WTC11 (cell line): Measurements from ENCODE around the gene FH. TPM values are rescaled to one million over a fixed set of nuclear protein-coding genes. Genes with fewer than 3 reads are reported as not detected.
A peak's percentile ranks its signal among the peaks of the same experiment; 100 is the strongest.

Experiments used
- ATAC-seq: fragments of 200-7000 bp; cut with Tn5 transposase; 2 replicates; pipeline ENCODE4 v1.10.0; 2021; ENCODE audit warnings: mild to moderate bottlenecking, moderate library complexity
- CTCF ChIA-PET: fragments of 300-600 bp; sonication (Branson Sonifier 250); formaldehyde crosslinking; loops from one replicate; lab custom pipeline; 2021; ENCODE audit warnings: antibody characterized with exemption; lab: Charles Lee
- POLR2A ChIA-PET: fragments of 350-600 bp; sonication (Branson Sonifier 250); formaldehyde crosslinking; loops from one replicate; lab custom pipeline; 2021; ENCODE audit warnings: antibody characterized with exemption; lab: Charles Lee
- DNase-seq: peaks from one replicate; pipeline ENCODE4 v3.0.0; 2021; ENCODE audit warnings: low spot score
- H3K27ac Mint-ChIP-seq: 2 replicates; pipeline ENCODE4 v1.8.0; 2021; ENCODE audit warnings: mixed read lengths
- H3K27me3 Mint-ChIP-seq: 2 replicates; pipeline ENCODE4 v1.8.0; 2021; ENCODE audit warnings: low read depth, mild to moderate bottlenecking, moderate library complexity, mixed read lengths
- H3K36me3 Mint-ChIP-seq: 2 replicates; pipeline ENCODE4 v1.8.0; 2021; ENCODE audit warnings: mixed read lengths
- H3K4me1 Mint-ChIP-seq: 2 replicates; pipeline ENCODE4 v1.8.0; 2022; ENCODE audit warnings: mixed read lengths
- H3K4me3 Mint-ChIP-seq: 2 replicates; pipeline ENCODE4 v1.8.0; 2021; ENCODE audit warnings: mild to moderate bottlenecking, moderate library complexity, mixed read lengths
- H3K9me3 Mint-ChIP-seq: 2 replicates; pipeline ENCODE4 v1.8.0; 2021; ENCODE audit warnings: mixed read lengths
- CREM ChIP-seq: sonication (generic); formaldehyde crosslinking; IDR thresholded peaks from 2 replicates; pipeline ENCODE4 v1.8.1; 2022; ENCODE audit warnings: mild to moderate bottlenecking, missing genetic modification reagents, moderate library complexity
- ETV6 ChIP-seq: sonication (generic); formaldehyde crosslinking; IDR thresholded peaks from 2 replicates; pipeline ENCODE4 v1.8.1; 2022; ENCODE audit warnings: mild to moderate bottlenecking, missing genetic modification reagents
- FOXJ3 ChIP-seq: sonication (generic); formaldehyde crosslinking; IDR thresholded peaks from 2 replicates; pipeline ENCODE4 v1.9.0; 2021; ENCODE audit warnings: missing genetic modification reagents, mild to moderate bottlenecking, borderline replicate concordance
- FOXK1 ChIP-seq: sonication (generic); formaldehyde crosslinking; IDR thresholded peaks from 2 replicates; pipeline ENCODE4 v1.8.0; 2022; ENCODE audit warnings: mild to moderate bottlenecking, moderate library complexity, missing genetic modification reagents
- GABPB1 ChIP-seq: sonication (generic); formaldehyde crosslinking; IDR thresholded peaks from 2 replicates; pipeline ENCODE4 v1.8.1; 2023; ENCODE audit warnings: mild to moderate bottlenecking, missing genetic modification reagents
- JAZF1 ChIP-seq: fragments of 250-450 bp; sonication (Bioruptor Pico); IDR thresholded peaks from 2 replicates; pipeline ENCODE4 v1.9.0; 2021; ENCODE audit warnings: moderate library complexity, mild to moderate bottlenecking, inconsistent platforms
- MYBL2 ChIP-seq: sonication (generic); formaldehyde crosslinking; IDR thresholded peaks from 2 replicates; pipeline ENCODE4 v1.8.1; 2023; ENCODE audit warnings: mild to moderate bottlenecking, moderate library complexity, missing genetic modification reagents
- RORB ChIP-seq: fragments of 250-450 bp; sonication (Bioruptor Pico); IDR thresholded peaks from 2 replicates; pipeline ENCODE4 v1.9.0; 2021; ENCODE audit warnings: mild to moderate bottlenecking
- SP1 ChIP-seq: sonication (generic); formaldehyde crosslinking; conservative IDR thresholded peaks from 2 replicates; pipeline ENCODE4 v1.8.1; 2022; ENCODE audit warnings: missing genetic modification reagents
- TEAD1 ChIP-seq: sonication (generic); formaldehyde crosslinking; IDR thresholded peaks from 2 replicates; pipeline ENCODE4 v1.8.0; 2022; ENCODE audit warnings: mild to moderate bottlenecking, missing genetic modification reagents
- ZNF138 ChIP-seq: sonication (generic); formaldehyde crosslinking; conservative IDR thresholded peaks from 2 replicates; pipeline ENCODE4 v1.8.1; 2022; ENCODE audit warnings: mild to moderate bottlenecking, moderate library complexity, missing genetic modification reagents
- ZNF671 ChIP-seq: fragments of 250-450 bp; sonication (Bioruptor Pico); IDR thresholded peaks from 2 replicates; pipeline ENCODE4 v1.8.0; 2021; ENCODE audit warnings: mild to moderate bottlenecking
- total RNA-seq: library from RNA; stranded (reverse); gene quantifications from 3 replicates; pipeline ENCODE4 v1.2.3, GENCODE V29; 2021
- TF ChIP-seq, protein P1 (sequence below): fragments of 250-450 bp; sonication (Bioruptor Pico); conservative IDR thresholded peaks from 2 replicates; pipeline ENCODE4 v1.9.0; 2021; ENCODE audit warnings: mild to moderate bottlenecking
- TF ChIP-seq, protein P2 (sequence below): fragments of 250-450 bp; sonication (Bioruptor Pico); IDR thresholded peaks from 2 replicates; pipeline ENCODE4 v1.9.0; 2021; ENCODE audit warnings: mild to moderate bottlenecking
- TF ChIP-seq, protein P3 (sequence below): sonication (generic); formaldehyde crosslinking; IDR thresholded peaks from 2 replicates; pipeline ENCODE4 v1.8.0; 2022; ENCODE audit warnings: mild to moderate bottlenecking, missing genetic modification reagents
- TF ChIP-seq, protein P4 (sequence below): fragments of 250-450 bp; sonication (Bioruptor Pico); IDR thresholded peaks from 2 replicates; pipeline ENCODE4 v1.9.0; 2021; ENCODE audit warnings: mild to moderate bottlenecking
- TF ChIP-seq, protein P5 (sequence below): sonication (generic); formaldehyde crosslinking; IDR thresholded peaks from 2 replicates; pipeline ENCODE4 v1.8.1; 2023; ENCODE audit warnings: mild to moderate bottlenecking, missing genetic modification reagents, moderate library complexity
- TF ChIP-seq, protein P6 (sequence below): sonication (generic); formaldehyde crosslinking; IDR thresholded peaks from 2 replicates; pipeline ENCODE4 v1.8.1; 2023; ENCODE audit warnings: mild to moderate bottlenecking, moderate library complexity, missing genetic modification reagents

Gene FH
- total RNA-seq, 1 experiment from 2014 or later = 77.4 TPM

DNA sequence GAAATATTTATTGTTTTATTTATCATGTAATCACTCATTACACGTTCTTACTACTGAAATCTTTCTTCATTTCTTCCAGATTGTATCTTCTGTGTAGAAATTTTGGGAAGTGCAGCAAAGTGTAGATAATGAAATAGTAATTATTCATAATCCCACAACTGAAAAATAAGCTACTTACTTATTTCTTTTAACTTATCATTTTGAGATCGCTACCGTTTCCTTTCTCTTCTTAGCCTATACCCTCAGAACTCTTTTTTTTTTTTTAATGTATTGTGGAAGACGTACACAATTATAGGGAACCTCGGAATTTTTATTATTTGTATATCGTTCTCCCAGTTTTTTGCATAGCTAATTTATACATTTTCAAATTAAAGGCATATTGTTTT, 518 bp upstream of the FH start:
- H3K27me3 Mint-ChIP-seq = peaks cover 9% of the 10 kb centered on the region
- H3K9me3 Mint-ChIP-seq = no peaks in the 10 kb centered on the region
- no peak overlapping the region for H3K4me3 Mint-ChIP-seq
- TF ChIP-seq, protein P1, sequence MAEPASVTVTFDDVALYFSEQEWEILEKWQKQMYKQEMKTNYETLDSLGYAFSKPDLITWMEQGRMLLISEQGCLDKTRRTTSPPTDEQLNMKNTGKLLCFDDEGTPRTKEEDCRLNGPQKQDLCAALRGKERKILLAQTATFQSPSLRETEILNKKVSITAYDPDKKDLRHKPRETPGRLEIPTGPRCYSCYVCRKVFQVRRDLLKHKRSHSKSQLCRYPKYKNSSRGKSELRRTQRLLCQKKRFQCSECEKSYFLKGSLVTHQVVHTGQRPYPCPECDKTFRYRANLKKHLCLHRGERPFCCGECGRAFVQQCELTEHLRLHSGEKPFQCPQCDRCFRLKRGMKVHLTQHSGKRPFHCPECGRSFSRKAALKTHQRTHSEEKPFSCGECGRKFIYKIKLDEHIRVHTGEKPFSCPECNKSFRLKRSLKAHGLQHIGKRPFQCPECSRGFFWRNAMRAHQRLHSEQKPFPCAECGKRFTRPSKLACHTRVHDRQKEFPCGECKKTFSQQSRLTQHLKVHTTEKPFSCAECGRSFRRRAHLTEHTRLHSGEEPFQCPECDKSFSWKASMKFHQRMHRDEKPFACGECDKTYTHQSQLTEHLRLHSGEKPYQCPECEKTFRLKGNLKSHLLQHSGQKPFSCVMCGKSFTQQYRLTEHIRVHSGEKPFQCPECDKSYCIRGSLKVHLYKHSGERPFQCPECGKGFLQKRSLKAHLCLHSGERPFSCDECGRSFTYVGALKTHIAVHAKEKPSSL (CRISPR knock-in tag) = no peak
- DNase-seq (no peak), ATAC-seq (no peak)
- no peak overlapping the region for H3K27ac Mint-ChIP-seq
- ChIA-PET CTCF (no interaction called here), POLR2A (no interaction called here)
- H3K4me1 Mint-ChIP-seq = peaks cover 8% of the 10 kb centered on the region
- peaks cover 11% of the 10 kb centered on the region for H3K36me3 Mint-ChIP-seq

DNA sequence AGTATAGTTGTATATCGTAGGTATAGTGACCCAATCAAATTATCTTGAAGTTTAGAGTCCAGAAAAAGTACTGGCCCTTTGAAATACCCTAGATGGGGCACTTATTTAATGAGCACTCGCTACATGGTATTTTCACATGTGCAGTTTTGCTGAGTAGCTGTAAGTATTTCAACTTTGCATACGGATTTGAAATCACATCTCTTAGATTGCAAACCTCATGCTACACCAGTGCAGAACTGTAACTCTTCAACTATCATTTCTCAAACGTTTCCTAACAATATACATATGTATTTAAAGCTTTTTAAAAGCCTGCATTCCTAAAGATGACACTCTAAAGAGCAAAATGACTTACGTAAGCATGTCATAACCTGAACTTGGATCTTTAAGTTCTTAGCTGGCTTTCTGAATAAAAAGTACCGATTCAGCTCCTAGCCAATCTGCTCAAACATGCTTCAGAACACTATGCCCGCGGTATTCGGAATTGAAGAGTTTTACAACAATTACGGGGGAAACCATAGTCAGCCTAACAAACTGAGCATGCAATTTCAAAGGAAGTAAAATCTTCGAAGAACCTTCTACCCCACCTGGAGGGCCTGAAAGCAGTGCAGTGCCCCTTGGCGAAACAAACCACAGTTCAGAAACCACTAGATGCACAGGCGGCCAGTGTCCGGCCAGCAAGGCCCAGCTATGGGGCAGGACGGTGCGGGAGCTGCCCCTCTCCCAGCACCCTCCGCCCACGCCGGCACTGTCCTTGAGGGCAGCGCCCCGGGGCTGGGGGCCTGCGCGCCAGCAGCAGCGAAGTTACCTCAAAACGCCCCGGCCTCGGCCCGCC, 863 bp downstream of the FH start:
- peaks cover 8% of the 10 kb centered on the region for H3K4me1 Mint-ChIP-seq
- peaks cover 9% of the 10 kb centered on the region for H3K27me3 Mint-ChIP-seq
- no peak overlapping the region for H3K27ac Mint-ChIP-seq
- DNase-seq (no peak), ATAC-seq (no peak; the same call in 1 of the 2 replicates)
- no peak overlapping the region; the same call in 1 of the 2 replicates for H3K4me3 Mint-ChIP-seq
- H3K9me3 Mint-ChIP-seq = no peaks in the 10 kb centered on the region
- CTCF ChIA-PET = no interaction called here
- H3K36me3 Mint-ChIP-seq = peaks cover 15% of the 10 kb centered on the region
- TF ChIP-seq RORB (CRISPR knock-in tag) = no peak
- TF ChIP-seq JAZF1 (CRISPR knock-in tag) = no peak
- no peak for TF ChIP-seq FOXJ3 (CRISPR knock-in tag)
- TF ChIP-seq, protein P2, sequence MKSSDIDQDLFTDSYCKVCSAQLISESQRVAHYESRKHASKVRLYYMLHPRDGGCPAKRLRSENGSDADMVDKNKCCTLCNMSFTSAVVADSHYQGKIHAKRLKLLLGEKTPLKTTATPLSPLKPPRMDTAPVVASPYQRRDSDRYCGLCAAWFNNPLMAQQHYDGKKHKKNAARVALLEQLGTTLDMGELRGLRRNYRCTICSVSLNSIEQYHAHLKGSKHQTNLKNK (CRISPR knock-in tag) = no peak
- TF ChIP-seq, protein P3, sequence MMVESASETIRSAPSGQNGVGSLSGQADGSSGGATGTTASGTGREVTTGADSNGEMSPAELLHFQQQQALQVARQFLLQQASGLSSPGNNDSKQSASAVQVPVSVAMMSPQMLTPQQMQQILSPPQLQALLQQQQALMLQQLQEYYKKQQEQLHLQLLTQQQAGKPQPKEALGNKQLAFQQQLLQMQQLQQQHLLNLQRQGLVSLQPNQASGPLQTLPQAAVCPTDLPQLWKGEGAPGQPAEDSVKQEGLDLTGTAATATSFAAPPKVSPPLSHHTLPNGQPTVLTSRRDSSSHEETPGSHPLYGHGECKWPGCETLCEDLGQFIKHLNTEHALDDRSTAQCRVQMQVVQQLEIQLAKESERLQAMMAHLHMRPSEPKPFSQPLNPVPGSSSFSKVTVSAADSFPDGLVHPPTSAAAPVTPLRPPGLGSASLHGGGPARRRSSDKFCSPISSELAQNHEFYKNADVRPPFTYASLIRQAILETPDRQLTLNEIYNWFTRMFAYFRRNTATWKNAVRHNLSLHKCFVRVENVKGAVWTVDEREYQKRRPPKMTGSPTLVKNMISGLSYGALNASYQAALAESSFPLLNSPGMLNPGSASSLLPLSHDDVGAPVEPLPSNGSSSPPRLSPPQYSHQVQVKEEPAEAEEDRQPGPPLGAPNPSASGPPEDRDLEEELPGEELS (CRISPR knock-in tag) = 0 out of 2 replicates have a peak, but pooled peaks have one; percentile 6
- TF ChIP-seq, all 79 proteins: peak for 1
- POLR2A ChIA-PET = interaction anchor here (1.1 kb wide), 1 partner anchor 95 kb away, joined by 3 read pairs; no protein-coding TSS in a partner anchor

DNA sequence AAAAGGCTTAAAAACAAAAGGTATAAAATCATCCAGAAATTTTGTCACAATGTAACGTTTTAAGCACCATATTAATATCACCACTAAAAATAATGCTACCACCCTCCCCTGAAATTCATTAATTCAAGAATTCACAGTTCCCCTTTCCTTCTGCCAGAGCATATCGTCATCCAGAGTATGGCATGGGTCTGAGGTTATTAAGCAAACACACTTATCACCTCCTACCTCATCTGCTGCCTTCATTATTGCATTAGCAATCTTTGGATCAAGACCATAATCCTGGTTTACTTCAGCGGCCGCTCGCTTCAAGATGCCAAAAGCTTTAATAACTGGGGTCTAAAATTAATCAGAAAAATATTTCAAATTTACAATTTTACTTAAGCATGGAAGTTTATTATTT, 6.2 kb downstream of the FH start:
- no peak overlapping the region for H3K4me3 Mint-ChIP-seq
- no peak for TF ChIP-seq ZNF671 (CRISPR knock-in tag)
- TF ChIP-seq ZNF138 (CRISPR knock-in tag) = no peak
- no peak for TF ChIP-seq FOXK1 (CRISPR knock-in tag)
- TF ChIP-seq, protein P4, sequence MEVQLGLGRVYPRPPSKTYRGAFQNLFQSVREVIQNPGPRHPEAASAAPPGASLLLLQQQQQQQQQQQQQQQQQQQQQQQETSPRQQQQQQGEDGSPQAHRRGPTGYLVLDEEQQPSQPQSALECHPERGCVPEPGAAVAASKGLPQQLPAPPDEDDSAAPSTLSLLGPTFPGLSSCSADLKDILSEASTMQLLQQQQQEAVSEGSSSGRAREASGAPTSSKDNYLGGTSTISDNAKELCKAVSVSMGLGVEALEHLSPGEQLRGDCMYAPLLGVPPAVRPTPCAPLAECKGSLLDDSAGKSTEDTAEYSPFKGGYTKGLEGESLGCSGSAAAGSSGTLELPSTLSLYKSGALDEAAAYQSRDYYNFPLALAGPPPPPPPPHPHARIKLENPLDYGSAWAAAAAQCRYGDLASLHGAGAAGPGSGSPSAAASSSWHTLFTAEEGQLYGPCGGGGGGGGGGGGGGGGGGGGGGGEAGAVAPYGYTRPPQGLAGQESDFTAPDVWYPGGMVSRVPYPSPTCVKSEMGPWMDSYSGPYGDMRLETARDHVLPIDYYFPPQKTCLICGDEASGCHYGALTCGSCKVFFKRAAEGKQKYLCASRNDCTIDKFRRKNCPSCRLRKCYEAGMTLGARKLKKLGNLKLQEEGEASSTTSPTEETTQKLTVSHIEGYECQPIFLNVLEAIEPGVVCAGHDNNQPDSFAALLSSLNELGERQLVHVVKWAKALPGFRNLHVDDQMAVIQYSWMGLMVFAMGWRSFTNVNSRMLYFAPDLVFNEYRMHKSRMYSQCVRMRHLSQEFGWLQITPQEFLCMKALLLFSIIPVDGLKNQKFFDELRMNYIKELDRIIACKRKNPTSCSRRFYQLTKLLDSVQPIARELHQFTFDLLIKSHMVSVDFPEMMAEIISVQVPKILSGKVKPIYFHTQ (CRISPR knock-in tag) = no peak
- TF ChIP-seq TEAD1 = no peak
- TF ChIP-seq SP1 (CRISPR knock-in tag) = no peak
- TF ChIP-seq CREM (CRISPR knock-in tag) = no peak
- TF ChIP-seq JAZF1 (CRISPR knock-in tag) = no peak
- TF ChIP-seq, protein P5, sequence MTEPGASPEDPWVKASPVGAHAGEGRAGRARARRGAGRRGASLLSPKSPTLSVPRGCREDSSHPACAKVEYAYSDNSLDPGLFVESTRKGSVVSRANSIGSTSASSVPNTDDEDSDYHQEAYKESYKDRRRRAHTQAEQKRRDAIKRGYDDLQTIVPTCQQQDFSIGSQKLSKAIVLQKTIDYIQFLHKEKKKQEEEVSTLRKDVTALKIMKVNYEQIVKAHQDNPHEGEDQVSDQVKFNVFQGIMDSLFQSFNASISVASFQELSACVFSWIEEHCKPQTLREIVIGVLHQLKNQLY (CRISPR knock-in tag) = no peak
- TF ChIP-seq GABPB1 (CRISPR knock-in tag) = no peak
- TF ChIP-seq ETV6 (CRISPR knock-in tag) = no peak
- TF ChIP-seq RORB (CRISPR knock-in tag) = no peak
- TF ChIP-seq, protein P6, sequence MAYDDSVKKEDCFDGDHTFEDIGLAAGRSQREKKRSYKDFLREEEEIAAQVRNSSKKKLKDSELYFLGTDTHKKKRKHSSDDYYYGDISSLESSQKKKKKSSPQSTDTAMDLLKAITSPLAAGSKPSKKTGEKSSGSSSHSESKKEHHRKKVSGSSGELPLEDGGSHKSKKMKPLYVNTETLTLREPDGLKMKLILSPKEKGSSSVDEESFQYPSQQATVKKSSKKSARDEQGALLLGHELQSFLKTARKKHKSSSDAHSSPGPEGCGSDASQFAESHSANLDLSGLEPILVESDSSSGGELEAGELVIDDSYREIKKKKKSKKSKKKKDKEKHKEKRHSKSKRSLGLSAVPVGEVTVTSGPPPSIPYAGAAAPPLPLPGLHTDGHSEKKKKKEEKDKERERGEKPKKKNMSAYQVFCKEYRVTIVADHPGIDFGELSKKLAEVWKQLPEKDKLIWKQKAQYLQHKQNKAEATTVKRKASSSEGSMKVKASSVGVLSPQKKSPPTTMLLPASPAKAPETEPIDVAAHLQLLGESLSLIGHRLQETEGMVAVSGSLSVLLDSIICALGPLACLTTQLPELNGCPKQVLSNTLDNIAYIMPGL (CRISPR knock-in tag) = no peak
- TF ChIP-seq MYBL2 = no peak
- H3K27ac Mint-ChIP-seq = no peak overlapping the region
- no peaks in the 10 kb centered on the region for H3K9me3 Mint-ChIP-seq
- peaks cover 38% of the 10 kb centered on the region for H3K36me3 Mint-ChIP-seq
- POLR2A ChIA-PET = no interaction called here
- peaks cover 5% of the 10 kb centered on the region for H3K4me1 Mint-ChIP-seq
- CTCF ChIA-PET = no interaction called here
- ATAC-seq = no peak
- H3K27me3 Mint-ChIP-seq = no peaks in the 10 kb centered on the region
- no peak for DNase-seq
